HepG2 (cell line): ENCODE measurements around the gene MTMR10. TPM values are rescaled to one million over a fixed set of nuclear protein-coding genes. Genes with fewer than 3 reads are reported as not detected.
A peak's percentile ranks its signal among the peaks of the same experiment; 100 is the strongest.

Experiments
- ASH2L ChIP-seq: fragments of 300-600, 200-600 bp; sonication (generic); IDR thresholded peaks from 2 replicates; pipeline ENCODE4 v1.7.0; 2017; ENCODE audit warnings: low read depth, mild to moderate bottlenecking, moderate library complexity, mixed read lengths, low read length; ENCODE audit not compliant: insufficient read length
- ATF7-NPFF ChIP-seq: sonication (generic); formaldehyde crosslinking; IDR thresholded peaks from 2 replicates; pipeline ENCODE4 v1.8.1; 2023; ENCODE audit warnings: mild to moderate bottlenecking, low read depth, missing genetic modification reagents, moderate library complexity
- E2F2 ChIP-seq: sonication (generic); formaldehyde crosslinking; IDR thresholded peaks from 2 replicates; pipeline ENCODE4 v1.4.0; 2020; ENCODE audit warnings: missing genetic modification reagents, borderline replicate concordance
- HBP1 ChIP-seq: IDR thresholded peaks from 2 replicates; pipeline ENCODE4 v1.6.1; 2016; ENCODE audit warnings: low read depth, control low read depth
- HIVEP1 ChIP-seq: sonication (generic); formaldehyde crosslinking; IDR thresholded peaks from 2 replicates; pipeline ENCODE4 v1.4.0; 2020; ENCODE audit warnings: mild to moderate bottlenecking, missing genetic modification reagents
- HMG20B ChIP-seq: conservative IDR thresholded peaks from 2 replicates; pipeline ENCODE4 v1.6.1; 2016; ENCODE audit warnings: missing genetic modification reagents, missing compliant biosample characterization
- KAT2B ChIP-seq: fragments of 150-350 bp; IDR thresholded peaks from 2 replicates; pipeline ENCODE4 v1.6.1; 2014; ENCODE audit warnings: low read depth, low read length, borderline replicate concordance
- KDM4B ChIP-seq: sonication (generic); formaldehyde crosslinking; IDR thresholded peaks from 2 replicates; pipeline ENCODE4 v1.4.0; 2020; ENCODE audit warnings: missing genetic modification reagents
- MEF2D ChIP-seq: sonication (generic); formaldehyde crosslinking; IDR thresholded peaks from 2 replicates; pipeline ENCODE4 v1.5.1; 2020; ENCODE audit warnings: mild to moderate bottlenecking, missing genetic modification reagents
- NCOA2 ChIP-seq: sonication (generic); formaldehyde crosslinking; IDR thresholded peaks from 2 replicates; pipeline ENCODE4 v1.8.0; 2022; ENCODE audit warnings: inconsistent platforms
- NCOA5 ChIP-seq: sonication (generic); formaldehyde crosslinking; IDR thresholded peaks from 2 replicates; pipeline ENCODE4 v1.4.0; 2020; ENCODE audit warnings: missing genetic modification reagents
- REST ChIP-seq, 2 experiments: IDR thresholded peaks; 2 replicates each; pipeline ENCODE4 v1.6.1; 2011 to 2012; ENCODE audit warnings: low read length in 2 of 2, borderline replicate concordance in 1 of 2, low read depth in 1 of 2, mild to moderate bottlenecking in 1 of 2, moderate library complexity in 1 of 2
- SETDB1 ChIP-seq: sonication (generic); formaldehyde crosslinking; IDR thresholded peaks from 2 replicates; pipeline ENCODE4 v1.5.1; 2020; ENCODE audit warnings: missing genetic modification reagents, mild to moderate bottlenecking, borderline replicate concordance
- SIX1 ChIP-seq: sonication (generic); formaldehyde crosslinking; IDR thresholded peaks from 2 replicates; pipeline ENCODE4 v1.4.0; 2020; ENCODE audit warnings: missing genetic modification reagents, borderline replicate concordance
- STAG1 ChIP-seq: sonication (generic); formaldehyde crosslinking; IDR thresholded peaks from 2 replicates; pipeline ENCODE4 v1.4.0; 2020; ENCODE audit warnings: missing genetic modification reagents
- TAF15 ChIP-seq: fragments of 200-400 bp; formaldehyde crosslinking; IDR thresholded peaks from one replicate; pipeline ENCODE4 v1.6.1; 2018; ENCODE audit warnings: mild to moderate bottlenecking, low read depth, low read length; ENCODE audit not compliant: poor library complexity, severe bottlenecking
- TCF12 ChIP-seq, 2 experiments: fragments of 450-650 bp in 1 of 2; sonication (generic) in 1 of 2; formaldehyde crosslinking in 1 of 2; IDR thresholded peaks; 2 replicates each; pipeline versions ENCODE4 v1.6.1 to v1.8.0; 2017 to 2022; ENCODE audit warnings: antibody characterized with exemption in 1 of 2, mild to moderate bottlenecking in 1 of 2, missing genetic modification reagents in 1 of 2, moderate library complexity in 1 of 2
- WIZ ChIP-seq: sonication (generic); formaldehyde crosslinking; IDR thresholded peaks from 2 replicates; pipeline ENCODE4 v1.5.1; 2020; ENCODE audit warnings: mild to moderate bottlenecking, missing genetic modification reagents
- ZNF205 ChIP-seq: IDR thresholded peaks from 2 replicates; pipeline ENCODE4 v1.6.1; 2018; ENCODE audit warnings: missing biosample characterization, missing genetic modification reagents
- ZNF207 ChIP-seq: fragments of 450-650 bp; IDR thresholded peaks from 2 replicates; pipeline ENCODE4 v1.6.1; 2016; ENCODE audit warnings: antibody characterized with exemption, borderline replicate concordance
- ZNF337 ChIP-seq: sonication (generic); formaldehyde crosslinking; IDR thresholded peaks from 2 replicates; pipeline ENCODE4 v1.5.1; 2020; ENCODE audit warnings: missing genetic modification reagents, low read depth, mild to moderate bottlenecking, borderline replicate concordance
- ZNF772 ChIP-seq: sonication (generic); formaldehyde crosslinking; IDR thresholded peaks from 2 replicates; pipeline ENCODE4 v1.5.0; 2020; ENCODE audit warnings: mild to moderate bottlenecking, missing genetic modification reagents
- ZNF816 ChIP-seq: sonication (generic); formaldehyde crosslinking; IDR thresholded peaks from 2 replicates; pipeline ENCODE4 v1.8.0; 2022; ENCODE audit warnings: missing genetic modification reagents, mild to moderate bottlenecking, borderline replicate concordance
- polyA plus RNA-seq, 8 experiments: library from polyadenylated mRNA; depleted of rRNA in 3 of 8; stranded (reverse) in 7 of 8; unstranded in 1 of 8; fragments of >200 nt; fragmentation: Illumina TruSeq in 4 of 8; extraction: Trizol in 4 of 8; gene quantifications; 2 replicates each; pipeline versions ENCODE4 v1.2.1 to v1.2.3, GENCODE V29; 2011 to 2016; ENCODE audit warnings: low read depth in 4 of 8, missing spikeins in 1 of 8, mixed read lengths in 1 of 8; ENCODE audit not compliant: insufficient read depth in 1 of 8
- total RNA-seq, 5 experiments: library from RNA; depleted of rRNA; stranded (reverse); fragments of >200 nt; fragmentation: Illumina TruSeq; extraction: Trizol; gene quantifications; 2 replicates each; pipeline ENCODE4 v1.2.3, GENCODE V29; 2016; ENCODE audit warnings: low read depth in 1 of 5

The MTMR10 gene
- total and polyA plus RNA-seq, 2 of the 13 experiments (the other 11 are each of a cell fraction or from before 2014, with no cell fraction given): 10.2 to 17.4 TPM

GRCh38 chr15:30903497-30904187, 87.8 kb downstream of the MTMR10 start, which contains the start of gene FAN1 (continued):
- peak; percentile 97 for TF ChIP-seq ASH2L
- no peak; the same call in 1 of the 2 replicates for TF ChIP-seq HMG20B (CRISPR knock-in tag)
- peak; percentile 86; the same call in 1 of the 2 replicates for TF ChIP-seq ZNF205 (CRISPR knock-in tag)
- TF ChIP-seq STAG1: peak; percentile 4; the same call in 1 of the 2 replicates
- TF ChIP-seq KDM4B (CRISPR knock-in tag): peak; percentile 65; the same call in 1 of the 2 replicates
- TF ChIP-seq WIZ: peak; percentile 79; the same call in 1 of the 2 replicates
- peak; percentile 95 for TF ChIP-seq ATF7-NPFF (CRISPR knock-in tag)
- TF ChIP-seq E2F2 (CRISPR knock-in tag): no peak
- peak in 1 of 2 experiments; percentile 15; a peak in 1 of 4 replicates for TF ChIP-seq REST (IDR thresholded peaks at IDR 0.05; ENCODE audit: borderline replicate concordance in 1 of 2, low read depth in 1 of 2, low read length in 2 of 2)
- no peak for TF ChIP-seq KAT2B
- no peak for TF ChIP-seq ZNF207
- peak; percentile 85 for TF ChIP-seq HBP1 (CRISPR knock-in tag)
- no peak for TF ChIP-seq TCF12 (IDR thresholded peaks at IDR 0.05)
- peak; percentile 91; the same call in 1 of the 2 replicates for TF ChIP-seq TCF12 (CRISPR knock-in tag; IDR thresholded peaks at IDR 0.05)
- peak; percentile 52 for TF ChIP-seq NCOA2
- no peak; the same call in 1 of the 2 replicates for TF ChIP-seq ZNF816 (CRISPR knock-in tag)
- no peak for TF ChIP-seq NCOA5
- no peak for TF ChIP-seq TAF15
- peak; percentile 9; the same call in 1 of the 2 replicates for TF ChIP-seq SIX1 (CRISPR knock-in tag)
- peak; percentile 15; the same call in 1 of the 2 replicates for TF ChIP-seq ZNF337 (CRISPR knock-in tag)
- TF ChIP-seq SETDB1: no peak
- peak; percentile 91 for TF ChIP-seq HIVEP1 (CRISPR knock-in tag)
- peak; percentile 90 for TF ChIP-seq ZNF772 (CRISPR knock-in tag)
- TF ChIP-seq MEF2D (CRISPR knock-in tag): peak; percentile 58; the same call in 1 of the 2 replicates
